GM18507 (cell line): ENCODE results near the gene PPP1R15A.
"Not testable (repeated sequence)": the region's sequence is repeated elsewhere in the genome, so short reads cannot be mapped to it uniquely, and the experiment has no call there.

ENCODE experiments used
- DNase-seq: peaks from one replicate; pipeline ENCODE4 v3.0.0; 2011; ENCODE audit warnings: low read depth; ENCODE audit not compliant: insufficient read length; ENCODE audit errors: extremely low spot score
- FAIRE-seq: peaks from 2 replicates; lab custom pipeline; 2011; peaks lifted over from hg19 to GRCh38; lab: Jason Lieb, UNC

The PPP1R15A gene

GRCh38 chr19:48878196-48879024 is 6.2 kb downstream of the PPP1R15A start:
- DNase-seq (no peak), FAIRE-seq (no peak)

GRCh38 chr19:48879025-48879637 is 6.9 kb downstream of the PPP1R15A start:
- no peak for DNase-seq
- no peak for FAIRE-seq

GRCh38 chr19:48879696-48880095 is 7.5 kb downstream of the PPP1R15A start:
- DNase-seq, FAIRE-seq: not testable (repeated sequence)

GRCh38 chr19:48881741-48882657 is 9.8 kb downstream of the PPP1R15A start:
- no peak for FAIRE-seq
- no peak for DNase-seq

- FAIRE-seq, result no peak
Measured at GRCh38 chr19:48883726-48884125, 11.5 kb downstream of the PPP1R15A start.

GRCh38 chr19:48887861-48888612 is 15.8 kb downstream of the PPP1R15A start:
- FAIRE-seq (no peak), DNase-seq (no peak)

More at GRCh38 chr19:48883726-48884125, 11.5 kb downstream of the PPP1R15A start:
- DNase-seq, result no peak

- not testable (repeated sequence) for FAIRE-seq, DNase-seq
Measured at GRCh38 chr19:48889496-48889895, 17.3 kb downstream of the PPP1R15A start.

- FAIRE-seq, result no peak
Measured at GRCh38 chr19:48890551-48890950, 18.3 kb downstream of the PPP1R15A start.

GRCh38 chr19:48895226-48895625 is 23.0 kb downstream of the PPP1R15A start:
- FAIRE-seq (no peak), DNase-seq (no peak)

More at GRCh38 chr19:48890551-48890950, 18.3 kb downstream of the PPP1R15A start:
- DNase-seq, result no peak

- no peak for DNase-seq
- no peak for FAIRE-seq
Measured at GRCh38 chr19:48896191-48896720, 24.0 kb downstream of the PPP1R15A start.

- no peak for FAIRE-seq
- no peak for DNase-seq
Measured at GRCh38 chr19:48897181-48897580, 25.0 kb downstream of the PPP1R15A start.

GRCh38 chr19:48899386-48899749 is 27.1 kb downstream of the PPP1R15A start:
- not testable (repeated sequence) for FAIRE-seq, DNase-seq

- FAIRE-seq (peak; percentile 99), DNase-seq (peak; percentile 97)
Measured at GRCh38 chr19:48899781-48900476, 27.7 kb downstream of the PPP1R15A start, which contains the start of gene NUCB1. Gene NUCB1, plus strand, starts transcription at chr19:48900312. Its CDS starts 485 bp downstream, at chr19:48900797.

GRCh38 chr19:48900477-48901406 is 28.5 kb downstream of the PPP1R15A start:
- no peak for DNase-seq
- FAIRE-seq, result peak; percentile 77

- FAIRE-seq, DNase-seq: not testable (repeated sequence)
Measured at GRCh38 chr19:48902291-48902690, 30.1 kb downstream of the PPP1R15A start.

- not testable (repeated sequence) for FAIRE-seq, DNase-seq
Measured at GRCh38 chr19:48903788-48904187, 31.6 kb downstream of the PPP1R15A start.

- no peak for DNase-seq
- no peak for FAIRE-seq
Measured at GRCh38 chr19:48905664-48906063, 33.4 kb downstream of the PPP1R15A start.
